ENCODE measurements around the gene PPP2R5D.

Gene PPP2R5D

GRCh38 chr6:43059168-43060033 lies 75.0 kb downstream of the PPP2R5D start, which contains the start of the genes KLC4 and MRPL2:
TSS of gene KLC4 (plus strand) at chr6:43059631. CDS start at chr6:43061336, 1,705 bp downstream.
TSS of gene MRPL2 (minus strand) at chr6:43059434. CDS start at chr6:43059381, 53 bp downstream.
- peak; percentile 99 for DNase-seq (ENCODE audit: low spot score)

- DNase-seq (ENCODE audit: low spot score): no peak
These were observed 75.8 kb downstream of the PPP2R5D start for GRCh38 chr6:43060034-43060754.

GRCh38 chr6:43060755-43061633 lies 76.6 kb downstream of the PPP2R5D start:
- no peak for DNase-seq (ENCODE audit: low spot score)

- no peak for DNase-seq (ENCODE audit: low spot score)
These were observed 77.5 kb downstream of the PPP2R5D start for GRCh38 chr6:43061861-43062260.
